Calu3 (cell line): ENCODE measurements around the gene GMDS. TPM values are rescaled to one million over a fixed set of nuclear protein-coding genes. Genes with fewer than 3 reads are reported as not detected.

ENCODE experiments used
- BruUV-seq: library from RNA; stranded (reverse); fragments of 400-500 nt; replicated peaks from 2 replicates; lab custom pipeline; 2021; lab: Mats Ljungman, UMichigan
- CTCF ChIA-PET: fragments of 300-600 bp; sonication (Branson Sonifier 250); formaldehyde crosslinking; loops from one replicate; lab custom pipeline; 2022; ENCODE audit warnings: antibody characterized with exemption; lab: Charles Lee
- DNase-seq: peaks from one replicate; pipeline ENCODE4 v3.0.0; 2022
- H3K27ac Mint-ChIP-seq: one replicate; pipeline ENCODE4 v1.8.0; 2022; ENCODE audit warnings: mixed read lengths; ENCODE audit not compliant: unreplicated experiment
- H3K27me3 Mint-ChIP-seq: one replicate; pipeline ENCODE4 v1.8.0; 2022; ENCODE audit warnings: mixed read lengths; ENCODE audit not compliant: unreplicated experiment
- H3K36me3 Mint-ChIP-seq: one replicate; pipeline ENCODE4 v1.8.0; 2022; ENCODE audit warnings: mild to moderate bottlenecking, moderate library complexity, mixed read lengths; ENCODE audit not compliant: insufficient read depth, unreplicated experiment
- H3K4me1 Mint-ChIP-seq: one replicate; pipeline ENCODE4 v1.8.0; 2022; ENCODE audit warnings: mild to moderate bottlenecking, low read depth, mixed read lengths; ENCODE audit not compliant: unreplicated experiment
- H3K4me3 Mint-ChIP-seq: one replicate; pipeline ENCODE4 v1.8.0; 2022; ENCODE audit warnings: mild to moderate bottlenecking, low read depth, moderate library complexity, mixed read lengths; ENCODE audit not compliant: unreplicated experiment
- H3K9me3 Mint-ChIP-seq: one replicate; pipeline ENCODE4 v1.8.0; 2022; ENCODE audit warnings: low read depth, mixed read lengths; ENCODE audit not compliant: unreplicated experiment
- CTCF ChIP-seq: fragments of 200-600 bp; IDR thresholded peaks from one replicate; pipeline ENCODE4 v1.8.0; 2022; ENCODE audit warnings: antibody characterized with exemption; ENCODE audit not compliant: unreplicated experiment
- intact Hi-C: fragments of 100-400 bp; cut with micrococcal nuclease; formaldehyde crosslinking; loops from one replicate; pipeline ENCODE4 v1.10.0; 2022; ENCODE audit not compliant: unreplicated experiment
- total RNA-seq: library from RNA; stranded (reverse); gene quantifications from 2 replicates; pipeline ENCODE4 v1.2.3, GENCODE V29; 2022

The GMDS gene
- total RNA-seq, 1 experiment from 2014 or later: 58.2 TPM

GRCh38 chr6:1893470-1894130 lies 351.8 kb downstream of the GMDS start:
- no peaks in the 10 kb centered on the region for H3K36me3 Mint-ChIP-seq
- peak; percentile 20 for DNase-seq
- no peaks in the 10 kb centered on the region for H3K27me3 Mint-ChIP-seq
- no peak overlapping the region for H3K27ac Mint-ChIP-seq
- no peaks in the 10 kb centered on the region for H3K9me3 Mint-ChIP-seq
- peaks cover 23% of the 10 kb centered on the region for H3K4me1 Mint-ChIP-seq
- no peak overlapping the region for H3K4me3 Mint-ChIP-seq
- intact Hi-C loops: no loop called here
- no TSS peak for BruUV-seq
- TF ChIP-seq CTCF: no peak
- CTCF ChIA-PET: interaction anchor here (1.2 kb wide), 1 partner anchor 210 kb away, joined by 6 read pairs; no protein-coding TSS in a partner anchor

GRCh38 chr6:1892716-1893115 lies 352.7 kb downstream of the GMDS start:
- Mint-ChIP-seq H3K27me3 (no peaks in the 10 kb centered on the region), H3K27ac (no peak overlapping the region), H3K36me3 (no peaks in the 10 kb centered on the region), H3K9me3 (no peaks in the 10 kb centered on the region), H3K4me3 (no peak overlapping the region), H3K4me1 (peaks cover 23% of the 10 kb centered on the region)
- no peak for TF ChIP-seq CTCF
- DNase-seq: no peak
- BruUV-seq: no TSS peak
- intact Hi-C loops: no loop called here
- CTCF ChIA-PET: interaction anchor here (0.7 to 1.2 kb wide), 4 partner anchors 211 to 824 kb away, joined by 3 to 6 read pairs (median 4); no protein-coding TSS in a partner anchor

GRCh38 chr6:1890987-1891386 lies 354.4 kb downstream of the GMDS start:
- Mint-ChIP-seq H3K4me1 (peaks cover 19% of the 10 kb centered on the region), H3K4me3 (no peak overlapping the region), H3K27ac (no peak overlapping the region), H3K36me3 (no peaks in the 10 kb centered on the region), H3K27me3 (no peaks in the 10 kb centered on the region), H3K9me3 (no peaks in the 10 kb centered on the region)
- DNase-seq: no peak
- no peak for TF ChIP-seq CTCF
- BruUV-seq: no TSS peak
- CTCF ChIA-PET: no interaction called here
- intact Hi-C loops: no loop called here

- BruUV-seq: no TSS peak
- Mint-ChIP-seq H3K27ac (no peak overlapping the region), H3K4me3 (no peak overlapping the region), H3K9me3 (no peaks in the 10 kb centered on the region), H3K36me3 (no peaks in the 10 kb centered on the region), H3K27me3 (no peaks in the 10 kb centered on the region), H3K4me1 (peaks cover 9% of the 10 kb centered on the region)
- CTCF ChIA-PET: no interaction called here
- no peak for TF ChIP-seq CTCF
- DNase-seq: no peak
- intact Hi-C loops: no loop called here
Observed at GRCh38 chr6:1890071-1890470, 355.3 kb downstream of the GMDS start.
